GM12801 (cell line): ENCODE measurements around the gene MED6.

Experiments
- CTCF ChIP-seq: IDR thresholded peaks from one replicate; pipeline ENCODE4 v1.5.1; 2011; ENCODE audit warnings: control low read depth; ENCODE audit not compliant: insufficient read length; ENCODE audit errors: extremely low read depth

The MED6 gene

GRCh38 chr14:70595443-70596185, 4.8 kb downstream of the MED6 start:
- TF ChIP-seq CTCF, result no peak

DNA sequence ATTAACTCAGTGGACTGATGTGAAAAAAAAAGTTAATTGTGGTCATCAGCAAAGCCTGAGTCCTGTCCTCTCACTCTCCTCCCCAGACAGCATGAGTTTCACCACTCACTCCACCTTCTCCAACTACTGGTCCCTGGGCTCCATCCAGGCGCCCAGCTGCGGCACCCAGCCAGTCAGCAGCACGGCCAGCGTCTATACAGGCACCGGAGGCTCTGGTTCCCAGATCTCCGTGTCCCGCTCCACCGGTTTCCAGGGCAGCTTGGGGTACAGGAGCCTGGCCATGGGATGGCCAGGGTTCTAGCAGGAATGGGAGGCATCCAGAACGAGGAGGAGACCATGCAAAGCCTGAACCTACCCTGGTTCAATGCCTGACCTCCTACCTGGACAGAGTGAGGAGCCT, 6.0 kb downstream of the MED6 start:
- TF ChIP-seq CTCF, result no peak

GRCh38 chr14:70585231-70585630, 15.2 kb downstream of the MED6 start:
- TF ChIP-seq CTCF, result no peak

DNA sequence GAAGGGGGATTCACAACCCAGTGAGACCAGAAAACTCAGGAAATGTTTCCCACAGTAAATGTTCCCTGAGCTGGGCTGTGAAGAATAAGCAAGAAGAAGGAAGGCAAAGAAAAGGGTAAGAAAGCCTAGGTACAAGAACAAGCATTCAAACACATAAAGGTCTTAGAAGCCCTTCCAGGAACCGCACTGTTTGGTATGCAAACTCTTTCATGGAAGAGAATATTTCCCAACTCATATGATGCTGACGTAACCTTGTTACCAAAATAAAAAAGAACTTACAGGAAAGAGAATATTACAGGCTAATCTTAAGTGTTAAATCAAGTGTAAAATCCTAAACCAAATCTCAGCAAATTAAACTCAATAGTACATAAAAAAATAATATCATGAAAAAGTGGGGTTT, 23.6 kb downstream of the MED6 start:
- TF ChIP-seq CTCF, result no peak

DNA sequence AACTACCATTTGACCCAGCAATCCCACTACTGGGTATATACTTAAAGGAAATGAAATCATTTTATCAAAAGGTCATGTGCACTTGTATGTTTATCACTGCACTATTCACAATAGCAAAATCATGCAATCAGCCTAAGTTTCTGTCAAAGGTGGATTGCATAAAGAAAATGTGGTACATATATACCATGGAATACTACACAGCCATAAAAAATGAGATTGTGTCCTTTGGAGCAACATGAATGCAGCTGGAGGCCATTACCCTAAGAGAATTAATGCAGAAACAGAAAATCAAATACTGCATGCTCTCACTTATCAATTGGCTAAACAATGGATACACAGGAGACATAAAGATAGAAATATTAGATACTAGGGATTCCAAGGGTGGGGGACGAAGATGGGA, 27.4 kb downstream of the MED6 start:
- no peak for TF ChIP-seq CTCF

DNA sequence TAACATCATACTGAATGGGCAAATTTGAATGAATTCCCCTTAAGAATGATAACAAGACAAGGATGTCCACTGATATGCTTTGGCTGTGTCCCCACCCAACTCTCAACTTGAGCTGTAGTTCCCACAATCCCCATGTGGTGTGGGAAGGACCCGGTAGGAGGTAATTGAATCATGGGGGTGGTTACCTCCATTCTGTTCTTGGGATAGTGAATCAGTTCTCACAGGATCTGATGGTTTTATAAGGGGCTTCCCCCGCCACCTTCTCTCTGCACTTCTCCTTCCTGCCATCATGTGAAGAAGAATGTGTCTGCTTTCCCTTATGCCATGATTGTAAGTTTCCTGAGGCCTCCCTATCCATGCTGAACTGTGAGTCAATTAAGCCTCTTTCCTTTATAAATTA, 29.3 kb downstream of the MED6 start:
- TF ChIP-seq CTCF, result no peak

GRCh38 chr14:70567791-70568190, 32.7 kb downstream of the MED6 start:
- no peak for TF ChIP-seq CTCF
